NCI-H2196 (cell line): ENCODE data around the gene IFRD1.
"Not testable (repeated sequence)": the region's sequence is repeated elsewhere in the genome, so short reads cannot be mapped to it uniquely, and the experiment has no call there.

ENCODE experiments used
- DNase-seq: peaks from one replicate; lab custom pipeline; 2025; ENCODE audit not compliant: unreplicated experiment; lab: John Stamatoyannopoulos, UW

The IFRD1 gene

DNA sequence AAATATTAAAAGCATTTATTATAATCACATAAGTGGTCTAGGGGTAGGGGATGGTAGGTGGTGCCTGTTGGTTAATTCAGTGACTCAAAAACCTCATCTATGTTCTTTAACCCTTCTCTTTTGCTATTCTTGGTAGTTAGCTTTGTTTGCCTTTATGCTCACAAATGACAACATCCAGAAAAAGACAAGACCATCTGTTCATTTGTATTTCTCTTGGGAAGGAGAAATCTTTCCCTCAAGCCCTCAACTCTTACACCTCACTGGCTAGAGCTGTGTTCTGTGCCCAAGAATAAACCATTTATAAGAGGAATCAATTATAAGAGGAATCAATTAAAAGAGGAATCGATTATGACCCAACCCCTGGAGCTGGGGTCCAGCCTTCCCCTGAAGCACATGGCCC lies 10.8 kb upstream of the IFRD1 start:
- DNase-seq, result no peak

- DNase-seq, result no peak
These were observed 8.1 kb upstream of the IFRD1 start for GRCh38 chr7:112442210-112442609.

DNA sequence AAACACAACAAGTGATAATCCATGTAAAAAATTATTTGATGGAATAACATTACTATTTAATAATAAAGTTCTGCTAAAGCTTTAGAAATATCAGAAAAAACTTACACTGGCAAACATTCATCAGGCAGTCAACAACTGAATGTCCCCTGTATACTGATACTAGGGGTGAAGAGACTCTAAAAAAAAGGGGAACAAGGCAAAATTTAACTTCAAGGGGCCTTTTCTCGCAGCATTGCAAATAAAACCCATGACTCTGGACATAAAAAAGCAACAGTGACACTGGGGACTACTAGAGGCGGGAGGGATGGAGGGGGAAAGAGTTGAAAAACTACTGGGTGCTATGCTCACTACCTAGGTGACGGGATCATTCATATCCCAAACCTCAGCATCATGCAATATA lies 5.8 kb upstream of the IFRD1 start:
- no peak for DNase-seq

DNA sequence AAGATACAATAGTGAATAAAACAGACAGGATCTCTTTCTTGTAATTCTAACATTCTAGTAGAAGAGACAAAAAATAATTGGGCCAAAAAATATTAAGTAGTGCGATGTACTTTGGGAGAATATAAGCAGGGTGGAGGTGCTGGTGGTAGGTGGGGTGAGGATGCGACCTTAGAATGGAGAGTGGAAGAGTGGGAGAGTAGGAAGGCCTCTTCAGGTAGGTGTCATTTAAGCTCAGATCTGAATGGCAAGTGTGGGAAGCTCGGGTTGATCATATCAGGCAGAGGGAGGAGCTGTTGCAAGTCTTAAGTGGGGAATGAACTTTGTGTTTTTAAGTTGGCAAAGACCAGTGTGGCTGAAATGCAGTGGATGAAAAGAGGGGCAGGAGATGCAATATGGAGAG lies 3.8 kb upstream of the IFRD1 start:
- DNase-seq, result no peak

GRCh38 chr7:112447406-112447805 lies 2.9 kb upstream of the IFRD1 start:
- no peak for DNase-seq

DNA sequence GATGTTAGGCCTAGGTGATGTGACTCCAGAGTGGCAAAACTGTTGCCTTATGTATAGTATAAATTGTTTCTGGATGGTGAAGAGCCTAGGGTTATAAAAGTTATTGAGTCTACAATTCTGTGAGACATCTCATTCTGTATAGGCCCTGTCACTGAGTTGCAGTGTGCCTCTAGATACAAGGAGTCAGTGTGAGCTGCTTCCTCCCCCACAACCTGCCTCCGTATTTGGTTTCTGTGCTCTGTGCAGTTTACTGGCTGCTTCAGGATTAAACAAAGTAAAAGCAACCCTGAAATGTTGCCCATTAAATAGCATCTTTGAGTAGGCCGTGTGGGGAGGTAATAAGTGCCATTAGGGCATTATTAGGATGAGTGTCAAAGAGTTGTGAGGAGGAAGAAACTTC lies 1.9 kb upstream of the IFRD1 start:
- no peak for DNase-seq

DNA sequence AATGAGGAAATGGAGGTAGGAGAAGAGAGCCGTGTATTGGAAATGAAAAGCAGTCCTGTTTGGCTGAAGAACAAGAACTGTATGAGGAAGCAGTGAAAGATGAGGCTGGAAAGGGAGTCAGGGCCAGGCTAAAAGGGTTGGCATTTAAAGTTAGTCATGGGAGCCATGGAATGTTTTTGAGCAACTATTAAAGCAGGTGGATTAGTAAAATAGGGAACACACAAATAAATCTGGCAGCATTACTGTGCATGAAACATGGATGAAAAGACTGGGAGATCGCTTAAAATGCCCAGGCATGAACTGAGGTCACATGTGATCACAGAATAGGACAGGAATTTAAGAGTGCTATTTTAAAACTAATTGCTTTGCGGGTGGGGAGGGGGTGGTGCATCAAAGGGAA lies 1.4 kb upstream of the IFRD1 start:
- DNase-seq, result no peak

DNA sequence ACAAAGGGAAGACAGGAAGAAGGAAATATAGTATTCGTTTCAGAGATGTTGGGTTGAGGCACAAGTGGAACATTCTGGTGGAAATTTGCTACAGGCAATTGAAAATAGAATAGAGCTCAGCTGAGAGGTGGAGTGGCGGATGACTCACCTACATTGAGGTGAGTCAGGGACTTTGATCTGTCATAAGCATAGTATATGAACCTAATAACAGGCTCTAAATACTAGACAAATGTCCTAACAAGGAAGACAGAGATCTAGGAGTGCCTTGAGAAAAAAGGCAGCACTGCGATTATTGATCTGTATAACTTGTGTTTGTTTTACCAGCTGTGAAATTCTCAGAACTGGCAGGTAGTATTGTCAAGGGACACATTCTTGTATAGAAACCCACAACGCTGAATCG lies 907 bp upstream of the IFRD1 start:
- peak; percentile 19 for DNase-seq

DNA sequence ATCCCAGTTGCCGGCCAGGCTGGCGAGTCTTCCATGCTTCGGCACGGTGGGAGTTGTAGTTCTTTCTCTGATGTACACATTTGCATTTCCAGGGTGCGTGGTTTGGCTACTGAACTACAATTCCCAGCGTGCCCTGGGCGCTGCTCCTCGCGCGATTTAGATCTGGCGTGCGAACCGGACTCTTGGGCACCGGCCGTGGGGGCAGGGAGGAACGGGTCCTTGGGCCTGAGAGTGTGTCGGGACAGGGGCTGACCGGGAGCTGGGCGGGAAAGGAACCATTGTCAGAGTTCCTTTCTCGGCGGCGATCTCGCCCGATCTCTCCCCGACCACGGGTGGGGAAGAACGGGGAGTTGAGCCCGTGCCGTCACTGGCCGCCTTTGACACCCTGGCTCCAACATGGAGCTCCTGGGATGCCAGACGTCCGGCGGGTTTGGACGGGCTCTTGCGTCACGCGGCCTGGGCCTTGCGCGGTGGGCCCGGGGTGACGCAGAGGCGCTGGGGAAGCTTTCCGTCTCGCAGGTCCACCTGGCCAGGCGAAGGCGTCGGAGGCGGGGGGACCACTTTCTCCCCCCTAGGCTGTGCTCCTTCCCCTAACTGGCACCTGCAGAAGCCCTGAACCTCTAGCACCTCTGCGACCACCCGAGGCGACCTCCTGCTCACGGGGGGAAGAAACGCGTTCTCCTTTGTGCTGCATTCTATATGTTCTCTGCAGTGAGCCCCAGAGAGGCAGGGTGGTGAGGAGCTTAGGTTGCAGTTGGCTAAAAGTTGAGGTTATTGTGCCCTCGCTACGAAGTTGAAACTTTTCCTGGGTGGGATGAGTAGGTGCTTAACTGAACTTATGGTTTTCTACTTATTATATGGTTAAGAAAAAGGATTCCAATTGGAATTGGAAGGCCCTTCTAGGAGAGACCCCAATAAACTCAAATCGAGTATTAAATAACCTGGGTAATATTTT lies 824 bp downstream of the IFRD1 start:
- peak; percentile 91 for DNase-seq

- no peak for DNase-seq
These were observed 2.0 kb downstream of the IFRD1 start for GRCh38 chr7:112452102-112452888.

DNA sequence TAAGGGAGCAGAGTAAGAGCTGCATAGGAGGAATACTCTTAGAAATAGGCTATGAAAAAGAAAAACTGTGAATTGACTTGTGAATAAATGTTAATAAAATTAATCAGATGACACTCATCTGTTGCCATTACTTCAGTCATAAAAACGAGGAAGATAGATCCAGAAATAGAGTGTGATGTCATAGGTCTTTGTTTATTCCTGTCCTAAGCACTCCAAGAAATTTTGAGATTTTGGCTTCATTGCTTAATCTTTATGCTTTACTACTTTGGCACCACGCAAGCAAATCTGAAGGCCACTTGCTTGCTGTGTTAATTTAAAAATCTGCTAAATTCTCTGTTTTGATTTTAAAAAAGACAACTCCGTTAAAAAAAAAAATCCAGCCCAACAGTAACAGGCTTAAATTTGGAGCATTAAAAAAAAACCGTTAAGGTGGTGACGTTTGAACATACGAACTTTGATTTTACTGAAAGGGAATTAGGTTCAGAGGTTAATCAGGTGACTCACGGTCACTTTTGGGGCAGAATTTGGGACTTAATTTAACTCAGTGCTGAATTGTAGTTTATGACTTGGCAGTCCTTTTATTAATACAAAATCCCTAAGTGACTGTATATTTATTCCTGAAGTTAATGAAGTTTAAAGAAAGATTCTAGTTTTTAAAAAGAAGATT lies 3.4 kb downstream of the IFRD1 start:
- no peak for DNase-seq

GRCh38 chr7:112454191-112454590 lies 3.9 kb downstream of the IFRD1 start:
- DNase-seq, result not testable (repeated sequence)

DNA sequence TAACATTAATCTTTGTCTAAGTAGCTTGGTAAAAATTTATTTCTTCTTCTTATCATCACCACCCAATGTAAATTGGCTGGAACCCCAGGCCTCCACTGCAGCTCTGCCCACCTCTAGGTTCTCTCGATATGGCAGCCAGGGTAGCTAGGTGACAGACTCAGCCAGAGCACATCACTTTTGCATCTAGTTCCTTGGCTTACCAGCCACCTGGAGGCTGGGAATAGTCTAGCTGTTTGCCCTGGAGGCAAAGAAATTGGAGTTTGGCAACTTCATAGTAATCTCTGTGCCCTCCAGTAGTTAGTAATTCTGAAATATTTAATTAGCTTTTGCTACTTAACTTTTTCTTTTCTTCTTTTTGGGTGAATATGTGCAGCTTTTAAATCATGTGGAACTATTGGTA lies 9.4 kb downstream of the IFRD1 start:
- DNase-seq, result no peak

DNA sequence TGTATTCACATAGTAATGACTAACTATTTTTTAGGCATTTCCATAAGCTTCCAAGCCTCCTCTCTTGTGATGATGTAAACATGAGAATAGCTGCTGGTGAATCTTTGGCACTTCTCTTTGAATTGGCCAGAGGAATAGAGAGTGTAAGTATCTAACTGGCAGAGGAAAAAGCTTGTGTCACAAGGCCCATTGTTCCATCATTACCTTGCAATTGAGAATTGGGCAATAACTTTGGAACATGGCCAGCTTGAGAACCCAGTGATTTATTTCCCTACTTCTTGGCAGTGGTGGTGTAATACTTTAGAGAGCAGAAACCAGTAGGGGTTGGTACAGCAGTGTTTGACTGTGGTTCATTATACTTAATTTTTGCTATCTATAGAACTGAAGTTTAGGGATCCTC lies 12.0 kb downstream of the IFRD1 start:
- DNase-seq, result peak; percentile 77

- DNase-seq, result no peak
These were observed 17.6 kb downstream of the IFRD1 start for GRCh38 chr7:112467867-112468266.

DNA sequence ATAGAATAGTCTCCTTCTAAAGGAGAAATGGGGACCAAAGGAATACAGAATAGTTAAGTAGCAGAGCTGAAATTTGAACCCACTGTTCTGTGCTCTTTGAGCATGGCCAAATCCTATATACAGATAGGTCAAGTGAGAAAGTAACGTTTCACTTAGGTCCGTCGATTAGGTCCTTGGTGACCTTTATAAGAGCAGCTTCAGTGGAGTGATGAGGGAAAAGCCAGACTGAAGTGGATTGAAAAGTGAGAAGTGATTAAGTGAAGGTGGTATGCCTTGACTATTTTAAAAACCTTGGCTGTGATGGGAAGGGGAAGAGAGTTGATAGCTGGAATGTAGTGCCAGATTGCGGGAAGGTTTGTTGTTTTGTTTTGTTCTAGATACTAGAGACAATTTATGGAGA lies 19.9 kb downstream of the IFRD1 start:
- no peak for DNase-seq

DNA sequence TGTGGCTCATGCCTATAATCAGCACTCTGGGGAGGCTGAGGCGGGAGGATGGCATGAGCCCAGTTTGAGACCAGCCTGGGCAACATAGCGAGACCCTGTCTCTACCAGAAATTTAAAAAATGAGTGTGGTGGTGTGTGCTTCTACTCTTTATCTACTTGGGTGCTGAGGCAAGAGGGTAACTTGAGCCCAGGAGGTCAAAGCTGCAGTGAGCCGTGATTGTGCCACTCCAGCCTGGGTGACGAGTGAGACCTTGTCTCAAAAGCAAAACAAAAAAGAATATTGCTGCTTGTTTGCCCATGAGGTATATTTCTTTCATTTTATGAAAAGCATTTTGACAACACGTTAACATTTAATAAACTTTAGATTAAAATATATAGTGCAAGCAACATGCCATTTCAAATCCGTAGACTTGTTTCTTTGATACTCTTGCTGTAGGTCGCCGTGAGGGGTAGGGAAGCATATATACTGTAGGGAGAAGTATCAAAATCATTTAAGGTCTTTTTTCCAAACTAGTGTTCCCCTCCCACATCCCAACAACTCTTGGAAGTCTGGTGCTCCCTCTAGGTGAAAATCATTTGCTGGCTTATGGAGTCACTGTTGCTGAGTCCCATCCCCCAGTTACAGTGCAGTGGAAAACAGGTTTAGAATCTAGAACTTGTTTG lies 26.3 kb downstream of the IFRD1 start:
- no peak for DNase-seq

- DNase-seq, result no peak
These were observed 31.0 kb downstream of the IFRD1 start for GRCh38 chr7:112481121-112481736.

GRCh38 chr7:112481833-112482670 lies 31.8 kb downstream of the IFRD1 start:
- DNase-seq, result peak; percentile 26

GRCh38 chr7:112484671-112485167 lies 34.5 kb downstream of the IFRD1 start:
- DNase-seq, result no peak
